Cardiac fibroblast (primary cell): Measurements from ENCODE around the gene PXYLP1.

Experiments used
- DNase-seq, 2 donors: peaks; one replicate each; pipeline versions ENCODE4 v3.0.0 to v3.0.0-alpha.2; 2010; ENCODE audit warnings: low read depth in 2 of 2
- H3K4me3 ChIP-seq, 2 donors: replicated peaks in 1 of 2; 1 replicate in 1 of 2; 2 replicates in 1 of 2; pipeline ENCODE4 v1.5.1; 2011; ENCODE audit warnings: low read depth in 2 of 2, low read length in 2 of 2, mild to moderate bottlenecking in 2 of 2, moderate library complexity in 1 of 2
- TF ChIP-seq, protein P1 (sequence below): IDR thresholded peaks from one replicate; pipeline ENCODE4 v1.5.1; 2011; ENCODE audit warnings: low read depth, mild to moderate bottlenecking, low read length, inconsistent platforms

PXYLP1 gene

DNA sequence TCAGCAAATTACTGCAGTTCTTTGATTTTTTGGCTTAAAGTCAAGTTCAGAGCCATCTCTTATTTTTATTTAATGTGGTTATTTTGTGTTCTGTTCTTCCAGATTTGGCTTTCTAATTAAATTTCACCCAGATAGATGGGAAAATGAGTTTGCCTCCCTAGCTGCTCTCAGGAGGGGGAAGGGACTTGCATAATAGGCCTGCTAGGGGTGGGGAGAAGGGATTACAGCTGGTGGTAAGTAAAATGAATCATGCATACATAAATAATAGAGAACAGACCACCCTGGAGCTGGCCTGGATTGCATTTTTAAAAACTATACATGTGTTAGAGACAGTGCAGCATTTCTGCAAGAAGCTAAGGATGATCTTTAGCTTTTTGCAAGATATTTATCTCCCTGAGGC lies 3.9 kb upstream of the PXYLP1 start:
- DNase-seq = peak; percentile 48 to 50
- TF ChIP-seq, protein P1, sequence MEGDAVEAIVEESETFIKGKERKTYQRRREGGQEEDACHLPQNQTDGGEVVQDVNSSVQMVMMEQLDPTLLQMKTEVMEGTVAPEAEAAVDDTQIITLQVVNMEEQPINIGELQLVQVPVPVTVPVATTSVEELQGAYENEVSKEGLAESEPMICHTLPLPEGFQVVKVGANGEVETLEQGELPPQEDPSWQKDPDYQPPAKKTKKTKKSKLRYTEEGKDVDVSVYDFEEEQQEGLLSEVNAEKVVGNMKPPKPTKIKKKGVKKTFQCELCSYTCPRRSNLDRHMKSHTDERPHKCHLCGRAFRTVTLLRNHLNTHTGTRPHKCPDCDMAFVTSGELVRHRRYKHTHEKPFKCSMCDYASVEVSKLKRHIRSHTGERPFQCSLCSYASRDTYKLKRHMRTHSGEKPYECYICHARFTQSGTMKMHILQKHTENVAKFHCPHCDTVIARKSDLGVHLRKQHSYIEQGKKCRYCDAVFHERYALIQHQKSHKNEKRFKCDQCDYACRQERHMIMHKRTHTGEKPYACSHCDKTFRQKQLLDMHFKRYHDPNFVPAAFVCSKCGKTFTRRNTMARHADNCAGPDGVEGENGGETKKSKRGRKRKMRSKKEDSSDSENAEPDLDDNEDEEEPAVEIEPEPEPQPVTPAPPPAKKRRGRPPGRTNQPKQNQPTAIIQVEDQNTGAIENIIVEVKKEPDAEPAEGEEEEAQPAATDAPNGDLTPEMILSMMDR = no peak
- no peak overlapping the region for H3K4me3 ChIP-seq

DNA sequence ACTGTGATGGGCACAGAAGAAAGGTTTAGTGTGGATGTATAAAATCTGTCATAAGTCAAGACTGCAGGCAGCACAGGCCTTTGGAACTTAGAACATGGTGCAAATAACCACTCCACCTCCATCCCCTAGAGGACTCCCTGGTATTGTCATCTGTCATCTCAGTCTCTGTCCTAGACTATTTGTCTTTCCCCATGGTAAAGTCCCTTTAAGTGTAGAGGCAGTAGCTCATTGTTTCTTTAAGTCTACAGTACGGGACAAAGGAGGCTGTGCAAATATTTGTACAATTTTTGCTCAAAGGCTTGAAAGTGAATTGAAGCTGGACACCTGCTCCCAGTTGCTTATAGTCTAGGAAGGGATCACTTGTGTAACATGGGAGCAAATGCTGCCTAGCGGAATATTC lies 3.2 kb upstream of the PXYLP1 start:
- H3K4me3 ChIP-seq = no peak overlapping the region
- no peak for DNase-seq
- TF ChIP-seq, protein P1 = no peak

DNA sequence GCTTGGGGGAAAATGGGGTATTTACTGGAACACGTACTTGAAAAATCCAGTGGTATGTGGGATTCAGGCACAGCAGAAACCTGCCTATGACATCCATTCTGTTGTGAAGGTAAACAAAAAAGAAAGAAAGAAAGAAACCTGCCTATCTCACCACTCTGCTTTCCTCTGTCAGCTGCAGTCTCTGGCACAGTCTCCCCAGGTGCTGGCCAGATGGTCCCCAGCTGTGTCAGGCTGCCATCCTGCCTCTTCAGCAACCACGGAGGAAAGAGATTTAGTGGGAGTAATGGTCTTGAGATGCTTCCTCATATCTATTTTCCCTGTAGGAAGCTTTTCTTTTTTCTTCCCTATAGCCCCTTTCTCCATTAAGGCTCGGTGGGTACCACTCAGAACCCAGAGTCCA lies 2.5 kb upstream of the PXYLP1 start:
- TF ChIP-seq, protein P1 = no peak
- no peak for DNase-seq
- H3K4me3 ChIP-seq = no peak overlapping the region

DNA sequence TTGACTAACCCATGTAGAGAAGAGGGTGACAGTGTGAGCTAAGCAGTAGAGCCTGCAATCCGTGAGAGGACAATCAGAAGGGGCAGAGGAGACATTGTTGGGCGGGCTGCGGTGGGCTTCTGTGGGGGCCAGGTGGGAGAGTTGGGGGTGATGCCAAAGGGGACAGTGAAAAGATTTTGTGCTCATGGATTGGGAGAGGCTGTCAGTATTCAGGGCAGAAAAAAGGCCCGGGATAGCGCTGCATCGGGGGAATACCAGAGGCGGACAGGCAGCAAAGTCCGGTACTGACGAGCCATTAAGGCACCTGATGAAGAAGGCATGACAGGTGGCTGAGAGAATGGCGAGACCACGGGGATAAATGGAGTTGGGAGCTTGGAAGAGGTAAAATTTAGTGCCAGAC lies 1.3 kb upstream of the PXYLP1 start:
- H3K4me3 ChIP-seq = no peak overlapping the region
- TF ChIP-seq, protein P1 = no peak
- no peak for DNase-seq

DNA sequence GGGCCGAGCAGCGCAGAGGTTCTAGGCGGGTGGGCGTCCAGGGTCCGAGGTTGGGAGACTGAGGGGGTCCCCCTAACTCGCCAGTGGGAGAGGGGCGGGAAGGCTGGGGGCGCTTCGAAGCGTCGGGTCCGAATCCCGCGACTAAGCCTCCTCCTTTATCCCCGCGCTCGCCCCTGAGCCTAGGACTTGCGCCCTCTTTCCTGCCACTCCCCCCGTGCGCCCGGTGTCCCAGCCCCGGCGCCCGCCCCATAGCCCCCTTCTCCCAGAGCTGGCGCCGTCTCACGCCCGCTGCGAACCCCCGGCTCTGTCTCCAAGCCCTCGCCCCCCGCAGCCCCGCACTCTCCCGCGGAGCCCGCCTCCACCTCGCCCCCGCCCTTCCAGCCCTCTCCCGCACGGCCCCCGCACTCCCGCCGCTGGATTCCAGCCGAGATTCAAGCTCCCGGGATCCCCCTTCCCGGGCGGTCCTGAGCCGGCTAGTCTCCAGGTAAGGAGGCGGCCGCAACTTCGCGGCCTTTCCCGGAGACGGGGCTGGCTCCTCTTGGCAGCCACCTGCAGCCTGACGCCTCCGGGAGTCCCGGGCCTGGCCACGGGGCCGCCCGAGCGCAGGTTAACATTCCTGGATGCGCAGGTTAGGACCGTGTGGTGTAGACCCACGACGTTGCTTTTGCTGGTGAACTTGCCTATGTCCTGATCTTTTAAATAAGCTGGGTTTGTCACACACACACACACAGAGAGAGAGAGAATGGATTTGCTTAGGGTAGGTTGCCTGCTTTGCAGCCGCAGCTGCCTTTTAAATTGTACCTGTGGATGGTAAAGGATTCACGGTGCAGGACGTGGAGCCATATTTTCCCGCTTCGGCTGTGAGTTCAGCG lies 563 bp downstream of the PXYLP1 start:
- TF ChIP-seq, protein P1 = no peak
- H3K4me3 ChIP-seq = peak overlapping the region; percentile 75 to 86
- DNase-seq = peak in 1 of 2 donors; percentile 10

DNA sequence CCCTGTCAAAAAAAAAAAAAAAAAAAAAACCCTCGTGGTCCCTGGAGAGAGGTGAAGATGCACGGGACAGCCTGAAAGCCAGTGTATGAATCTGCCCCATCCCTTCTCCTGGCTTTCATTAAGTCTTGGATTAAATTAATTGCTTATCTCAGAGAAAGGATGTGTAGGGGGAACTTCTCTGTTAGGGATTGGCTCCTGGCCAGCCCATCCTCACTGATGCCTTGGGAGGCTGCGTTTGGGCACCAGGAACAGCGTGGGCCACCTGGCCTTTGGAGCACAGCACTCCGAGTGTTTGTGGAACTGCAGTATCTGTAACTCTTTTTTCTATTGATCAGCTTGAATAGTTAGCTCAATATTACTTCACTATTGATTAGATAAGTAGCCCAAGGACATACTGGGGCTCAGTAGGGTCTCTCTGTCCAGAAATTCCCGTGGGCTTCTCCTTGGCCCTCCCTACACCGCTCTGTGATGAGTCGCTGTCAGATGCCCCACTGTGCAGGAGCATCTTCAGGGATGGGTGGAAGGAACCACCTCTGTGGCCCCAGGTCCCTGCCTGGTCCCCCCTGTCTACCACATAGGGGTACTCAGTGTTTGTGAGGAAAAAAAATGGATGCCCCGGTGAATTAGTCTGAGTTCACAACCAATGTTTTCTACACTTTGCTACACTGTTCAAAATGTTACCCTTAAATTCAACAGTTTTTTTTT lies 2.0 kb downstream of the PXYLP1 start:
- DNase-seq = no peak
- TF ChIP-seq, protein P1 = no peak
- H3K4me3 ChIP-seq = no peak overlapping the region
